Skeletal muscle cell (primary cell): ENCODE data around the gene IGSF21.
"Not testable (repeated sequence)": the region's sequence is repeated elsewhere in the genome, so short reads cannot be mapped to it uniquely, and the experiment has no call there.

Experiments used
- DNase-seq: peaks from one replicate; pipeline ENCODE4 v3.0.0-alpha.2; 2010; ENCODE audit warnings: low read depth
- H3K4me3 ChIP-seq: 2 replicates; pipeline ENCODE4 v1.5.1; 2011; ENCODE audit warnings: low read depth, mild to moderate bottlenecking, control low read depth, low read length, moderate library complexity

The IGSF21 gene

DNA sequence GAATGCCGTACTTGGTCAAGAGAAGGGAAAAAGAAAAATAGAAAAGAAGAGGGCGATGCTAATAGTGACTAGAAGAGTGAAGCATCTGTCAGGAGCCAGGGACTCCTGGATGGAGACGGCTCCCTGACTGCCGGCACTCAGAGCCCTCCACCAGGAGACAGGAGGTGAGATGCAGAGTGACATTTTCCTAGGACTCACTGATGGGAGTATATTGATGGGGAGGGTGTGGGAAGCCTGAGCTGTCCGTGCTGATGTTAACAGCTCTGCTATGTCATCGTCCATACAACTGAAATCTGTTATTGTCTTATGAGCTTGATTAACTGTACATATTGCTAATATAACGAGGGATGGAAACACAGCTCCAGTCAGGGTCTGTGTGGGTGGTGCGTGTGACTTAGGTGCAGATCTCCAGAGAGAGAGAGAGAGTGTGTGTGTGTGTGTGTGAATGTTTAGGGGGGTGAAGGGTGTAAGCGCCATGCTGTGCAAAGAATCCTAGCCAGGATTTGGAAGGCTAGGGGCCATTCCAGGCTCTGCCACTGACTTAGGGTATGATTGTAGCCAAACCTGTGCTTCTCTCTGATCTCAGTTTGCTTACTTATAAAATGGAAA is 250.1 kb downstream of the IGSF21 start:
- DNase-seq: no peak
- H3K4me3 ChIP-seq: no peak overlapping the region

- DNase-seq: no peak
- H3K4me3 ChIP-seq: no peak overlapping the region
These were observed 251.0 kb downstream of the IGSF21 start for GRCh38 chr1:18358600-18358999.

GRCh38 chr1:18360251-18360650 is 252.7 kb downstream of the IGSF21 start:
- DNase-seq: no peak
- H3K4me3 ChIP-seq: no peak overlapping the region

- no peak for DNase-seq
- H3K4me3 ChIP-seq: no peak overlapping the region
These were observed 254.6 kb downstream of the IGSF21 start for GRCh38 chr1:18362150-18362549.

- no peak for DNase-seq
- no peak overlapping the region for H3K4me3 ChIP-seq
These were observed 255.8 kb downstream of the IGSF21 start for GRCh38 chr1:18363436-18363835.

GRCh38 chr1:18365099-18365705 is 257.6 kb downstream of the IGSF21 start:
- no peak for DNase-seq
- H3K4me3 ChIP-seq: no peak overlapping the region

DNA sequence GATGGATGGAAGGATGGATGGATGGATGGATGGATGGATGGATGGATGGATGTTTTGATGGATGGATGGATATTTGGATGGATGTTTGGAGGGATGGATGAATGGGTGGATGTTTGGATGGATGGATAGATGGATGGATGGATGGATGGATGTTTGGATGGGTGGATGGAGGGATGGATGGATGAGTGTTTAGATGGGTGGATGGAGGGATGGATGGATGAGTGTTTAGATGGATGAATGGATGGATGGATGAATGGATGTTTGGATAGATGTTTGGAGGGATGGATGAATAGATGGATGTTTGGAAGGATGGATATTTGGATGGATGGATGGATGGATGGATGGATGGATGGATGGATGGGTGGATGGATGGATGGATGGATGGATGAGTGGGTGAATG is 264.9 kb downstream of the IGSF21 start:
- not testable (repeated sequence) for DNase-seq, H3K4me3 ChIP-seq

- DNase-seq: no peak
- H3K4me3 ChIP-seq: no peak overlapping the region
These were observed 265.6 kb downstream of the IGSF21 start for GRCh38 chr1:18373151-18373550.

- DNase-seq: no peak
- no peak overlapping the region for H3K4me3 ChIP-seq
These were observed 266.4 kb downstream of the IGSF21 start for GRCh38 chr1:18373882-18374493.

DNA sequence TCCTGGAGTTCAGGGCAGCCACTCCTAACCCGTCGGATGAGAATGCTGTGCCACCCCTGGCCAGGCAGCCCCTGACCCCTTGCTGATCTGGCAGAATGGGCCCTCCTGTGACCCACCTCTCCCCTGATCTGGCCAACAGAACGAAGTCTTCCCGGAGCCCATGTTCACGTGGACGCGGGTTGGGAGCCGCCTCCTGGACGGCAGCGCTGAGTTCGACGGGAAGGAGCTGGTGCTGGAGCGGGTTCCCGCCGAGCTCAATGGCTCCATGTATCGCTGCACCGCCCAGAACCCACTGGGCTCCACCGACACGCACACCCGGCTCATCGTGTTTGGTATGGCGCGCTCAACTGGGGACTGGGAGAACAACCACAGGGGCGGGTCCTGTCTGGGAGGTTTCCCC is 269.1 kb downstream of the IGSF21 start:
- DNase-seq: no peak
- no peak overlapping the region for H3K4me3 ChIP-seq

DNA sequence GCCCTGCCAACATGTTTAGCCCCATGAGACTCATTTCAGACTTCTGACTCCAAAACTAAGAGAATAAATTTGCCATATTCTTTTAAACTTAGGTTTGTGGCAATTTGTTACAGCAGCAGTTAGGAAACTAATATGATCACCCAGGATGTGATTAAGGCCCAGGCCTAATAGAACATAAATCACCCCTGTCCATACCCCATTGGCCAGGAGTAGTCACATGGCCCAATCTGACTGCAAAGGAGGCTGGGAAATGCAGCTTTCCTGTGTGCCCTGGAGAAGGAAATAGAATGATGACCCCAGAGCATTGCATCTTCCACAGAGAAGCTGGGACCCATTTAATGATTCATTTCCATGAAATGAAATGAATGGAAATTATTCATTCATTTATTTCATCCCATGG is 272.7 kb downstream of the IGSF21 start:
- DNase-seq: no peak
- H3K4me3 ChIP-seq: no peak overlapping the region

- H3K4me3 ChIP-seq: no peak overlapping the region
- no peak for DNase-seq
These were observed 276.5 kb downstream of the IGSF21 start for GRCh38 chr1:18384059-18384458.

GRCh38 chr1:18384471-18384870 is 276.9 kb downstream of the IGSF21 start:
- no peak overlapping the region for H3K4me3 ChIP-seq
- no peak for DNase-seq

DNA sequence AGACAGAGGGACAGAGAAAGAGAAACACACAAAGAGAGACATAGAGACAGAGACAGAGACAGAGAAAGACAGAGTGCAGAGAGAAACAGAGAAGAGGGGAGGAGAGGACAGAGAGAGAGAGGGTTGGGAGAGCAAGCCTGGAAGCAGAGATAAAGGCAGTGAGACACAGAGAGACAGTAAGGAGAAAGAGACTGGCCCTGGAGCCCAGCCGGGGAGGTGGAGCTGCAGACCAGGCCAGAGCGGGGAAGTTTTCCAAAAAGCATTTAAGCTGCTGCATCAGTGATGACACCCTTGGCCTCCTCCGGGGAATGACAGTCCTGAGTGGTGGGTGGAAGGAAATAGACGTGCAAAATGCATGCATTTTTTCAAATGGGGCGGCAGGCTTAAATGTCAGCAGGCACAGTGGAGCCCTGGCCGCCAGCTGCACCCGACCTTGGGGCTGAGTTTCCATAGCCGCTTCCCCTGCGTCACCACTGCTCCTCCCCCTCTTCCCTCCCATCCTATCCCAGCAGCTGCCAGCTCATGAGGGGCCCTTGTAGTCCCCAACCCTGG is 277.7 kb downstream of the IGSF21 start:
- H3K4me3 ChIP-seq: no peak overlapping the region
- no peak for DNase-seq

GRCh38 chr1:18386591-18386990 is 279.0 kb downstream of the IGSF21 start:
- no peak for DNase-seq
- no peak overlapping the region for H3K4me3 ChIP-seq

DNA sequence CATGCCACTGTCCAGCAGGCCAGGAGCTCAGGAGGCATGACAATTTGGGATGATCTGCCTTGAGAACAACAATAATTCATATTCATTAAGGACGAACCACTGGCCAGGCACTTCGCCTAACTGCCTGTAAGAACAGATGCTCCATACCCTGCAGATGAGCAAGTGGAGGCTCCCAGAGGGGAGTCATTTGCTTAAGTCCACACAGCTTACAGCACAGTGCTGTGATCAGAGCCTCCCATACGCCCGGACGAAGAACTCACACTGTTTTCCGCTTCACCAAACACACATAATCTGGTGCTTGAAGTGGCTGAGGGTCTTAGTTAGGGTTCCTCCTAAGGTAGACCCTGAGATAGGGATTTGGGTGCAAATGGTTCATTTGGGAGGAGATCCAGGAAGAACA is 279.7 kb downstream of the IGSF21 start:
- DNase-seq: no peak
- no peak overlapping the region for H3K4me3 ChIP-seq

GRCh38 chr1:18390953-18391352 is 283.4 kb downstream of the IGSF21 start:
- DNase-seq: no peak
- H3K4me3 ChIP-seq: no peak overlapping the region

DNA sequence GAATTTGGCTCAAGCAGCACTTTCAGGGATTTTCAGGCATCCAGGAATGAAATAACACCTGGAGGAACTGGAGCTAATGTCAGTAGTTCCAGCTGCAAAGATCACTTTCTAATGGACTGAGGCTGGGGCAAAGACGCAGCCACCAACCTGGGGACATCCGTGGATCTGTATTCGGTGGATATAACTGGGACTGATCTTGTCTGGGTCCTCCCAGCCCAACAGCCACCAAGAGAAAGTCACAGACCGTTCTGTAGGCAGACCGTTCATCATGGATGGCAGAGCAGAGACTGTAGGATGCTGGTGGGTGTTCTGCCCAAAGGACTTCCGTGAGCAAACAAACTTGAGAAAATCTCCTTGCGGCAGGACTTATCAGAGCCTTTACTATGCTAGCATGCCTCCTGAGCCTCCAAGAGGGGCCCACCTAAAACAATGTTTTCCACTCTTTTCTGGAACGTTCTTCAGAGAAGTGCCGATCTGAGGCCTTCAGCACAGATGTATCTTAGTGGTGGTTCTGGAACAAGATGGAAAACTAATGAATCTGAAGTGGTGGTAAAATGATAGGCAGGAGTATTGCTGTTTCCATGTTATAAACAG is 287.1 kb downstream of the IGSF21 start:
- H3K4me3 ChIP-seq: no peak overlapping the region
- no peak for DNase-seq

DNA sequence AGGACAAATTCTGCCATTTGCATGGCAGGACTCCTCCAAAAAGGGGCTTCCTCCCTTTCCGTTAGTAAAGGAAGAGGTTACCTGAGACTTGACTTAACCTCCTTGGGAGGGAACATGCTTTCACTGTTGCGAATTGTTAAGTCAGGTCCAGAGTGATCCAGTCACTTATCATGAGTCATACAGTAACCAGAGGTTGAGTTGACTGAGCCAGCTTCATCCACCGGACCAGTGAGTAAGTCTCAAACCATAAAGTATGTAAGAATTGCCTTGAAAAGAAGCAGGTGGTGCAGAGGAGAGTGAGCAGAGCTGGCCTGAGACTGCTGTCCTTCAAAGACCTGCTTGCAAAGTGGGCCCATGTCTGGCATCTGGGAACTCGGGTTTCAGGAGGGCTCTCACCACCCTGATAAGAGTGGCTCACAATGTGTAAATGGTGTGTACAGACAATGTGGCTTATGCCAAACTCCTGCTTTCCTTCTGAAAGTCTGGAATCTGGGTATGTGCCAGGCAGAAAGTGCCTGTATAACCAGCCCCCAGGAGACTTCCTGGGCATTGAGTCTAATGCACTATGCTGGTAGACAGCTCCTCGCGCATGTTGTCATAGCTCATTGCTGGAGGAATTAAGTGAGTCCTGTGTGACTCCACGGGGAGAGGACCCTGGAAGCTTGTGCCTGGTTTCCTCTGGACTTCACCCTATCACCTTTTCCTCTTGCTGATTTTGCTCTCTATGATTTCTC is 288.8 kb downstream of the IGSF21 start:
- no peak overlapping the region for H3K4me3 ChIP-seq
- DNase-seq: no peak

DNA sequence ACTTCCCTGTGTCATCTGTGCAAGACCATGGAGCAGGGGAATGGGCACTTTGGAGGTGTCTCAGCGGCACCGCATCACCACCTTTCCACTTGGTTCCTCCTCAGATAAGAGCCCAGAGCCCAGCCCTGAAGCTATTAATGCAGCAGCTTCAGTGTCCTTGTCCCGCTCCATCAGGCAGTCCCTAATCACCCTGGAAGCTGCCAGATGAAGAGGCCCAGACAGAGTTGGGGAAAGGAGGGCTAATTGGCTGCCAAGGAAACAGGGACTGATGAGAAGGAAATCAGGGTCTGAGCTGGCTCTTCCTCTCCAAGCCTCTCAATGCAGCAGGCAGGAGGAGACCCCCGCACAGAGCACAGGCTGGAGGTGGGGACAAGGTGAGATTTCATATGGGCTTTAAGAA is 290.0 kb downstream of the IGSF21 start:
- no peak overlapping the region for H3K4me3 ChIP-seq
- DNase-seq: no peak
